Kasumi-1 (cell line): ENCODE results near the gene TRIM46.
"Not testable (repeated sequence)": the region's sequence is repeated elsewhere in the genome, so short reads cannot be mapped to it uniquely, and the experiment has no call there.

Source experiments
- DNase-seq, 2 experiments: peaks; one replicate each; lab custom pipeline; 2025; lab: John Stamatoyannopoulos, UW

Gene TRIM46

DNA sequence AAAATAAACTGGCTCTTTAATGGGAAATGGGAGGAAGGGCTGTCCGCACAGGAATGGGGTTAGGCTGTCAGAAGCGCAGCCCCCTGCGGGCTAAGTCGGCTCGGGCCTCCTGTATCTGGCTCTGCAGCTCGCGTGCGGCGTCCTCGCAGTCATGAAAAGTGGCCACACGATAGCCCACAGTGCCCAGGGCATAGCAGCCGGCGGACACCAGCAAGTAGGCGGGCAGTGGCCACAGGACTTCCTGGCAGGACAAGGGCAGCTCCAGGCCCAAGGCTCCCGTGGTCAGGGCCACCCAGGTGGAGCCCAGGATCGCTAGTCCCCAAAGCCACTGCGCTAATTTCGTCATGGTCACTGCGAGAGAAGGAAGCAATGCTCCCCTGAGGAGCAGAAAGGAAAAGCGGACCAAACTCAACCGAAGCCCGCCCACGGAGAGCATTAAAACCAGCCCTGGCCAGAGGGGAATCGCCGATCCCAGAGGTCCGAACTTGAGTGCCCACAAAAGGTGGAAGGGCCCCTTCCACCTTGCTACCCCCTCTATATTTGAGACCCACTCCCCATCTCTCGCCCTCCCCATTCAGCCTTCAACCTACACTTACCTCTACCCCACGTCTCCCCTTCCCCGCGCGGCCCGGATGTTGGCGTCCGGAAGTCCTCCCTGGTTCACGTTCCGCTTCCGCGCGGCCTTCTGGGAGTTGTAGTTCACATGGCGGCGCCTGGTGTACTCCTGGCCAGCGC, 33.6 kb upstream of the TRIM46 start, which contains the start of gene DPM3:
Gene DPM3 (minus strand): TSS at position 637 of the 735 bp plus-strand sequence. CDS start 291 bp downstream, at position 346.
- peak; percentile 80 to 85 for DNase-seq

GRCh38 chr1:155140630-155140953, 33.1 kb upstream of the TRIM46 start:
- DNase-seq, result no peak

DNA sequence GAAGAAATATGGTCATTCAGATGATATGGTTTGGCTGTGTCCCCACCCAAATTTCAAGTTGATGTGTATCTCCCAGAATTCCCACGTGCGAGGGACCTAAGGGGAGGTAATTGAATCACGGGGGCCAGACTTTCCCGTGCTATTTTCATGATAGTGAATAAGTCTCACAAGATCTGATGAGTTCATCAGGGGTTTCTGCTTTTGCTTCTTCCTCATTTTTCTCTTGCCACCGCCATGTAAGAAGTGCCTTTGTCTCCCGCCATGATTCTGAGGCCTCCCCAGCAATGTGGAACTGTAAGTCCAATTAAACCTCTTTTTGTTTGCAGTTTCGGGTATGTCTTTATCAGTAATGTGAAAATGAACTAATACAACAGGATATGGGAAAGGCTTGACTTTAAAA, 31.9 kb upstream of the TRIM46 start:
- DNase-seq, result no peak

DNA sequence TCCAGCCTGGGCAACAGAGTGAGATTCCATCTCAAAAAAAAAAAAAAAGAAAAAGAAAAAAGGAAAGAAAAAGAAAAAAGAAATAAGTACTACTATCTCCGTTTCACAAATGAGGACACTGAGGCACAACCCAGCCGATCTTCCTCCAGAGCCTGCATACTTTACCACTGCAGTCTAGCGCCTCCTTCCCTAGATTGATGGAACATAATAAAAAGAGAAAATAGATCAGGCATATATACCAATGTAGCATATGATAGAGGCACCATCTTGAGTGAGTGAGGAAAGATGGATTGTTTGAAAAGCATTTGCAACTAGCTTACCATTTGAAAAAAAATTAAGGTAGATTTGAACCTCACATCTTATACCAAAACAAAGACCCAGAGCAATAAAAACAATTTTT, 28.2 kb upstream of the TRIM46 start:
- DNase-seq, result no peak

- not testable (repeated sequence) for DNase-seq
Measured at GRCh38 chr1:155155996-155156643, 17.5 kb upstream of the TRIM46 start.

- no peak for DNase-seq
Measured at GRCh38 chr1:155158991-155159390, 14.7 kb upstream of the TRIM46 start.

DNA sequence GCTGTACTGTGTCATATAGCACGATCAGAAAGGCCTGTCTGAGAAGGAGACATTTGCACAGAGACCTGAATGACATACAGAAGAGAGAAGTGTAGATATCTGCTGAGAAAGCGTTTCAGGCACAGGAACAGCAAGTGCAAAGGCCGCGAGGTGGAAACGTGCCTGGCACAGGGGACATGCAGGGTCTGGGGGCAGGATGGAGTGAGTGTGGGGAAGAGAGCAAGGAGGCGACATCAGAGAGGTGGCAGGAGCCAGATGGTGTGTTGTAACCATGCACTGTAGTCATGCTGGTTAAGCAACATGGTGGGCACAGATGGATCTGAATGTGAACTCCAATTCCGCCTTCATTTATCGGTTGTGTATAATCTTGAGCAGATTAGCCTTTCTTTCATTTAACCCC, 13.5 kb upstream of the TRIM46 start:
- no peak for DNase-seq

DNA sequence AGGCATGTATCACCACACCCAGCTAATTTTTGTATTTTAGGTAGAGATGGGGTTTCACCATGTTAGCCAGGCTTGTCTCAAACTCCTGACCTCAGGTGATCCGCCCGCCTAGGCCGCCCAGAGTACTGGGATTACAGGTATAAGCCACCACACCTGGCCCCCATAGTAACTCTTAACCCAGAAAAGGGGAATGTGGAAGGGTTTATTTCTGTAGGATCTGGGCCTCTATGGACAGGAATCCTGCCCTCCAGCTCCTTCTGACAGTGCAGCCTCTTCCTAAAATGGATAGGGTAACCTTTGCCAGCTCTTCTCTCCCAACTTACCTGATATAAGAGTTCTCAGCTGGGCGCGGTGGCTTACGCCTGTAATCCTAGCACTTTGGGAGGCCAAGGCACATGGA, 11.0 kb upstream of the TRIM46 start:
- DNase-seq, result not testable (repeated sequence)

DNA sequence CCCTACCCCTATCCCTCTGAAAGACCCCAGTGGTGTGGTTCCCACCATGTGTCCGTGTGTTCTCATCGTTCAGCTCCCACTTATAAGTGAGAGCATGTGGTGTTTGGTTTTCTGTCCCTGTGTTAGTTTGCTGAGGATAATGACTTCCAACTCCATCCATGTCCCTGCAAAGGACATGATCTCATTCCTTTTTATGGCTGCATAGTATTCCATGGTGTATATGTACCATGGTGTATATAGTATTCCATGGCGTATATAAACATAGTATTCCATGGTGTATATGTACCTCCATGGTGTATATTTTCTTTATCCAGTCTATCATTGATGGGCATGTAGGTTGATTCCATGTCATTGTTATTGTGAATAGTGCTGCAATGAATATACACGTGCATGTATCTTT, 9.9 kb upstream of the TRIM46 start:
- not testable (repeated sequence) for DNase-seq

DNA sequence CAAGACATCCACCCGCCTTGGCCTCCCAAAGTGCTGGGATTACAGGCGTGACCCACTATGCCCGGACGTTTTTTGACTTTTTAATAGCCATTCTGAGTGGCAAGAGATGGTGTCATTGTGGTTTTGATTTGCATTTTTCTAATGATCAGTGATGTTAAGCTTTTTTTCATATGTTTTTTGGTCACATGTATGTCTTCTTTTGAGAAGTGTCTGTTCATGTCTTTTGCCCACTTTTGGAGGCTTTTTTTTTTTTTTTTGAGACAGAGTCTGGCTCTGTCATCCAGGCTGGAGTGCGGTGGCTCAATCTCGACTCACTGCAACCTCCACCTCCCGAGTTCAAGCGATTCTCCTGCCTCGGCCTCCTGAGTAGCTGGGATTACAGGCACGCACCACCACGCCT, 9.0 kb upstream of the TRIM46 start:
- DNase-seq, result not testable (repeated sequence)

DNA sequence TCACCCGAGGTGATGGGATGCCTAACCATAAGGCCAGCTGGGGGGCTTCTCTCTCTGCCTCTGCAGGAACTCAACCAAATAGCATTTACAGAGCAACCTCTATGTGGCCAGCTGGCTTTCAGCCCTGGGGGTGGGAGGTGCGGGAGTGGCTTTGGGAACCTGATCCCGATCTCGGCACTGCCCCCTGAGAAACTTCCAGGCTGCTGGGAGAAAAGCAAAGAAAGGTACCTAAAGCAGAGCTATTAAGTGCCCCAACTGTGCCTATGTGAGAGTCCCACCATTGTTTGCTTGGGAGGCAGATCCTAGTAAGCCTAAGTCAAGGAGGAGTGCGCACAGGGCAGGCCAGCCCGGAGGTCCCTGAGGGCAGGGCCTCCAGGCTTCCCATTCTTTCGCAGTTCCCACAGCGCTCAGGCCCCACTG, 7.6 kb upstream of the TRIM46 start:
- no peak for DNase-seq

DNA sequence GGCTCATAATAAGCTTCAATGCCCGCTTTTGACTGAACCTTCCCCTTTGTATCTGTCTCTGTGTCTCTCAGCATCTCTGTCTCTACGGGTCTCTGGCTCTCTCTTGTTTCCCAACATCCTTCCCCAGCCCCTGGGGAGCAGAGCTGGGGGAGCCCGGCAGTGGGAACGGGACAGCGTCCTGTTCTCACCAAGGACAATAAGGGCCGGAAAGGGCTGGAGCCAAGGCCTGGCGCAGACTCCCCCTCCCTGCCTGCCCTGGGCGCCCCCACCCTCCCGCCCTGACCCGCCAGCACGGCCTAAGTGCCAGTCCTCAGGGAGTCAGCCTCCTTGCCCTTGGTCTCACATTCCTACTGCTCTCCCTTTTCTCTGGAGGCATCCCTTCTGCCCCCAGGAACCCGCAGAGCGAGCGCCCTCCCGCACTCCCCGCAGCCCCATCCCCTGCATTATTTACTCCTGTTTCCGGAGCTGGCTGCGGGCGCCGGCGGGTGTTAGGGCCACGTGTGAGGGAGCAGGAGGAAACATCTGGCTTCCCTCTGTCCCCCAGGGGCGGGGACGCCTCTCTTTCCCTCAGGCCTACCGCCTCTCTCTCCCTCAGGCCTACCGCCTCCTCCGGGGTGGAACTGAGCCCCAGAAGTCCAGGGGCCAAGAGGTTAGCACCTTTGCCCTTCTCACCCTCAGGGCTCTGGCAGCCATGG, 7.0 kb upstream of the TRIM46 start:
- peak; percentile 89 to 92 for DNase-seq

DNA sequence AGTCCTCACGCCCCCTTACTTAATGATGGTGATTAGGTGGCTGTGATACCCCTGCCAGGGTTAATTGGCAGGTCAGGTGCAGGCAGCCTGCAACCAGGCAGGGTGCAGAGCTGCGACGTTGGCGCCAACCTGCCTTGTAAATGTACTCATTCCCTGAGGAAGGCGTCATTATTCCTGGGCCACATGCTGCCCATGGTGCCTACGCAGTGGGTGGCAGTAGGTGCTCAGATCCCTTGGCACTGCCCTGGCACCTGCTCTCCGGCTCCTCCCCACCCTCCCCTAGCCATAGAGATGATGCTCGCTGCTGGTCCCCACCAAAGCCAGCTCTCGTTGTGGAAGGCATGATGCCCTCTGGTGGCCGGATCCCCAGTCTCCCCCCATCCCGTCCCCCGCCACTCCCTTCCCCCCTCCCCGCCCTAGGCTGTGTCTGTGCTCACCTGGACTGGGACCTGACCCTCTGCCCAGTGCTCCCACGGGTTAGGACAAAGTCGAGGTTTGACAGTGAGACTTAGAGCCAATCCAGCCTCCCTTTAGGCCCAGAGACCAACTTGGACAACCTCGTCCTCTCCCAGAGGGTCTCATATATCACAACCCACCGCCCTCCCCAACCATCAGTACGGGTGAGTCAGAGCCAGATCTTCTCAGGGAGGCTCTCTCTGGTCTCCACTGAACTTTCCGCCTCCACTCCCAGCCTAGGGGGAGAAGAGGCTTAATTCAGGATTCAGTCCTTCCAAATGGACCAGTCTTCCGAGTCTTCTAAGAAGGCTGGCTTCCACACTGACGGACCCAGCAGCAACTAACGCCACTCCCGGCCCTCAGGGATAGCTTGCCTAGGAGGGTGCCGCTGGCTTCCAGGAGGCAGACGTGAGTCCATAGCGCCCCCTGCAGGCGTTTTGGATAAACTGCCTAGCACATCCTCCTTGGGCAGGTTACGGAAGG, 6.2 kb upstream of the TRIM46 start:
- DNase-seq, result peak; percentile 68 to 91

GRCh38 chr1:155168105-155168445, 5.6 kb upstream of the TRIM46 start:
- not testable (repeated sequence) for DNase-seq

DNA sequence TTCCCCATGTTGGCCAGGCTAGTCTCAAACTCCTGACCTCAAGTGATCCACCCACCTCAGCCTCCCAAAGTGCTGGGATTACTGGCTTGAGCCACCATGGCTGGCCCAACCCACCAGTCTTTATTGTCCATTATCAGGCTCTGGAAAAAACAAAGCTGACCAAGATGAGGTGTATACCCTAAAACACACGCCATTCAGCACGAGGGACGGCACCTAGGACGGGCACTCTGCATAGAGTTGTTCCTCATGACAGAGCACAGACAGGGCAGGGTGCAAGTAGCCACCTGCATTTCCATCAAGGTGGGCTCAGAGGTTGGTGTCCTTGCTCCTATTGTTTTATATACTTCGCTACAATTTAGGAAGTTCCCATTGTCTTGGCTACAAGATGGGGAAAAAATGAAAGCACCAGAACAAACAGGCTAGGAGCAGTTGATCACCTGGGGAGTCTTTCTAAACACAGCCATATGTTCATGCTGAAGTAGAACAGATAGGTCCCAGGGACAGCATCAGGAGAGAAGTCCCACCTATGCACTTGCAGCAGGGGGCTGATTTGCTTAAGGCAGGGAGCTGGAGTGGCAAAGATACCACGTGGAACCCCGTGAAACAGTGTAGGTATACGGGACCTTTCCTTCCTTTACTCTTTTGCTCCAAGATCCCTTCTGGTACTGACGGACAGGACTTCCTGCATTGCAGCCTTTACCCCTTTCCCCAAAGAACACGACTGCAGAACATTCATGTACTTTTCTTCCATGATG, 5.0 kb upstream of the TRIM46 start:
- no peak for DNase-seq

- no peak for DNase-seq
Measured at GRCh38 chr1:155169541-155169940, 4.1 kb upstream of the TRIM46 start.

GRCh38 chr1:155170101-155170785, 3.4 kb upstream of the TRIM46 start:
- DNase-seq, result no peak

GRCh38 chr1:155170806-155171205, 2.8 kb upstream of the TRIM46 start:
- DNase-seq, result no peak

DNA sequence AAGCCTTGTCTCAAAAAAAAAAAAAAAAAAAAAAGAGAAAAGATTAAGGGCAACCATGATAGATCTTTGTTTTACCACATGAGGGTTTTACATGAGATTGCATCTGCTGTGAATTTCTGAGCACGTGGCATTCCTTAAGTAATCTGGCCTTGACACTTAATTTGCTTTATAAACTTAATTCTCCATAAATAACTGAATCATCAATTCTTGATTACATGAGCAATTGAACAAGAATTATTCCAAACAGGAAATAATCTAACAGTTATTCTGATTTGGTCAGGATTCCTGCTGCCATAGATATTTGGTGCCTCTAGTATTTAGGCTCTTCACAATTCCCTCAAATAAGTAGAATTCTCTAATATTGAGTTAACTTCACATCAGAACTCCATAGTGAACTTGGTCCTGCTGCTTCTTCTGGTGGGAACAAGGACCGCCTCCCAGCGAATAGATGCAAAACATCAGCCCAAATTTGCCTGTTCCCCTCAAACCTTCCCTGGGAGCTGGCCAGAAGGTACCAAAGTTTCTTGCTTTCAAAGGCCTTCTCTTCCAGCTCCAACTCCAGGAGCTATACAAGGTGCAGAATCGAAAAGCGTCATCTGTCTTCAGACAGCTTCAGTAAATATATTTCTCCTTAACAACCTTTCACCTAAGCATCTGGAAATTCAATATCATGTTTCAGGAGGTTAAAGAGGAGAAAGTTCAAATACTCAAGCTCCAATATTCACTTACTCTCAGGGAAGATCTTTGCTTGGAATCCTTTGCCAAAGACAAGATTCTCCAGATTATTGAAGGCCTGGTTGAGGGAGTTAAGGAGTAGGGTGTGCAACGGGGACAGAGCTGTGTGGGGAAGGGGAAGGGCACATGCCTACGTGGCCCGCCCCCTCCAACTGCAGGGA, 1.6 kb upstream of the TRIM46 start:
- DNase-seq, result no peak
